ENCODE data around the gene PTPRS.

Gene PTPRS

DNA sequence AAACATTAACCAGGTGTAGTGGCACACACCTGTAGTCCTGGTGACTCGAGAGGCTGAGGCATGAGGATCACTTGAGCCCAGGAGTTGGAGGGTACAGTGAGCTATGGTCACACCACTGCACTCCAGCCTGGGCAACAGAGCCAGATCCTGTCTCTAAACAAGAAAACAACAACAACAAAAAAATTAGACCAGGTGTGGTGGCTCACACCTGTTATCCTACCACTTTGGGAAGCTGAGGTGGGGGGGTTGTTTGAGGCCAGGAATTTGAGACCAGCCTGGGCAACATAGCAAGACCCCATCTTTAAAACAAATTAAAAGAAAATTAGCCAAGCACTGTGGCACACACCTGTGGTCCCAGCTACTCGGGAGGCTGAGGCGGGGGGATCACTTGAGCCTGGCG is 20.8 kb upstream of the PTPRS start:
- no peak for DNase-seq (ENCODE audit: low read depth)
- H3K4me3 ChIP-seq (ENCODE audit: low read depth, low read length): no peak overlapping the region

DNA sequence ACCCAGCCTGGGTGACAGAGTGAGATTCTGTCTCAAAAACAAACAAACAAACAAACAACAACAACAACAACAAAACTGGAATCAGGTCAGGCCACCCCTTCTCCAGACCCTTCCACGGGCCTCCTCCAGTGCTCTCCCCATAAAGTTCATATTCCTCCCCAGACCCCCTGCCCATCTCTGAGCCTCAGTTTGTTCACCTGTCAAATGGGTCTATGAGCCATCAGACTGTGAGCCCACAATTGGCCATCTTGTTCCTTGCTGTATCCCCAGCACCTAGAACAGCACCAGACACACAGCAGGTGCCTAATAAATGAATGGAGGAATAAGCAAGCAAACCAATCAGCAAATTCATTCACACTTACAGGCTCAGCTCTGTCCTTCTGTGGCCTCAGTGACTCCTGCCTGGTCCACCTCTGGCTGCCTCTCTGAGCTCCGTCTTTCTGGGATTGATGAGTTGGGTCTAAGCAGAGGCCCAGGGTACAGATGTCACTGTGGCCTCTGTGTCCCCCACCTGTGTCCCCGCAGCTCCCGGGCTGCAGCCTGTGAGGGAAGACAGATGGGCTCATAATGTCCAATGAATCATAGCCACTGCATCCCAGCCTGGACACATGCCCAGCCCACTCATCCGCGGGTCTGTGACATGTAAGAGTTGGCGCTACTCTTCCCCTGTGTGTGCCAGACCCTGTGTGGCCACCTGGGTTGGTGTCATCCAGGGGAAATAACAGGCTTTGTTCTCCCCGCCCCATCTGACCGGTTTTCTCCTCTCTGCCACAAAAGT is 19.6 kb upstream of the PTPRS start:
- no peak for DNase-seq (ENCODE audit: low read depth)
- TF ChIP-seq, protein P1, sequence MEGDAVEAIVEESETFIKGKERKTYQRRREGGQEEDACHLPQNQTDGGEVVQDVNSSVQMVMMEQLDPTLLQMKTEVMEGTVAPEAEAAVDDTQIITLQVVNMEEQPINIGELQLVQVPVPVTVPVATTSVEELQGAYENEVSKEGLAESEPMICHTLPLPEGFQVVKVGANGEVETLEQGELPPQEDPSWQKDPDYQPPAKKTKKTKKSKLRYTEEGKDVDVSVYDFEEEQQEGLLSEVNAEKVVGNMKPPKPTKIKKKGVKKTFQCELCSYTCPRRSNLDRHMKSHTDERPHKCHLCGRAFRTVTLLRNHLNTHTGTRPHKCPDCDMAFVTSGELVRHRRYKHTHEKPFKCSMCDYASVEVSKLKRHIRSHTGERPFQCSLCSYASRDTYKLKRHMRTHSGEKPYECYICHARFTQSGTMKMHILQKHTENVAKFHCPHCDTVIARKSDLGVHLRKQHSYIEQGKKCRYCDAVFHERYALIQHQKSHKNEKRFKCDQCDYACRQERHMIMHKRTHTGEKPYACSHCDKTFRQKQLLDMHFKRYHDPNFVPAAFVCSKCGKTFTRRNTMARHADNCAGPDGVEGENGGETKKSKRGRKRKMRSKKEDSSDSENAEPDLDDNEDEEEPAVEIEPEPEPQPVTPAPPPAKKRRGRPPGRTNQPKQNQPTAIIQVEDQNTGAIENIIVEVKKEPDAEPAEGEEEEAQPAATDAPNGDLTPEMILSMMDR (conservative IDR thresholded peaks at IDR 0.05; ENCODE audit: low read depth, low read length): no peak
- H3K4me3 ChIP-seq (ENCODE audit: low read depth, low read length): no peak overlapping the region

More for the DNA sequence above, 20.8 kb upstream of the PTPRS start:
- TF ChIP-seq, protein P1 (conservative IDR thresholded peaks at IDR 0.05; ENCODE audit: low read depth, low read length): no peak

DNA sequence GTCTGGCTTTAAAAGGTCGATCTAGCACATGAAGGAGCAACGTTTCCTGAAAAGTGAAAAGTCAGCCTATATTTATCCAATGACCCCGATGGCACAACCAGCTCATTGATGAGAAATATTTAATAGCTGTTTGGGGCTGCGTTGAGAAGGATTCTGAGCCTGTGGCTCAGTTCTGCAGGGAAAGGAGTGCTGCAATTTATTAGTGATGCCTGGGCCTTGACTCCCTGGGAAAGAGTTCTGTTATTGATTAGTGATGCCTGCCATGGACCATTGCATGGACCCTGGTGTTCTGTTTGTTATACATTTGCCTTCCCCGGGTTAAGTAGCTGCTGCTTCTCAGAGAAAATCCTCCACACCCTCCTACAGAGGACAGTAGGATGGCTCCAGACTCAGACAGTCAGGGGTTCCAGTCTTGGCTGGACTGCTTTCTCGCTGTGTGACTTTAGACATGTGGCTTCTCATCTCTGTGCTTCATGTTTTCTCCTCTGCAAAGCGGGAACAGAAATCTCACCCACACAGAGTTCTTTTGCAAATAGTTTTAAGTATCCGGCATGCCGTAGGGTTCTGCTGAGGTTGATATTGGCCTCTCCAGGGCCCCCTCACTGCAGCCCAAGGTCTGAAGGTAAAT is 17.7 kb upstream of the PTPRS start:
- H3K4me3 ChIP-seq (ENCODE audit: low read depth, low read length): no peak overlapping the region
- TF ChIP-seq, protein P1 (conservative IDR thresholded peaks at IDR 0.05; ENCODE audit: low read depth, low read length): no peak
- peak; percentile 53 for DNase-seq (ENCODE audit: low read depth)

DNA sequence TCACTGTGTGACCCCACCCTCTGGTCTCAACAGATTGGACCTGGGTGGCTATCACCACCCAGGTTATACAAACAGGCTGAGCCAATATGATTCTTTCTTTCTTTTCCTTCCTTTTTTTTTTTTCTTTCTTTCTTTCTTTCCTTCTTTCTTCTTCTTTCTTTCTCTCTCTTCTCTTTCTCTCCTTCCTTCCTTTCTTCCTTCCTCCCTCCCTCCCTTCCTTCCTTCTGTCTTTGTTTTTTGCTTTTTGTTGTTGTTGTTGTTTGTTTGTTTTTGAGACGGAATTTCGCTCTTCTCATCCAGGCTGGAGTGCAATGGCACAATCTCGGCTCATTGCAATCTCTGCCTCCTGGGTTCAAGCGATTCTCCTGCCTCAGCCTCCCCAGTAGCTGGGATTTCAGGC is 17.0 kb upstream of the PTPRS start:
- H3K4me3 ChIP-seq (ENCODE audit: low read depth, low read length): no peak overlapping the region
- no peak for DNase-seq (ENCODE audit: low read depth)
- TF ChIP-seq, protein P1 (conservative IDR thresholded peaks at IDR 0.05; ENCODE audit: low read depth, low read length): no peak

DNA sequence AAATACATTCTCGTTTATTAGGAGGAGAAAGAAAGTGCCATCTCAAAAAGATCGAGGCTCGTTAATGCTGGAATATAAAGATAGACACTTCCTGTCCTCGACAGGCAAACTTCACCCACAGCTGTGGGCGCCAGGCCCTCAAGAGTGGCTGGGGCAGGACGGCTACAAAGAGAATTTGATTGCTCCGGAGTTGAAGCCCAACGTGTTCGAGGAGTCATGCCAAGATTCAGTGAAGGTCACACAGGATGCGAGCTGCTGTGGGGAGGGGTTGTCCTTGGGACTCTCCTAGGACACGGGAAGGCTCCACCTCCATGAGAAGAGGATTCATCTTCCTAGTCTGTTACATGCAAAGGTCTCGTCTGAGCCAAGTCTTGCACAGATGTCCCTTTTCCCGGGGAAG is 16.3 kb upstream of the PTPRS start:
- DNase-seq (ENCODE audit: low read depth): no peak
- TF ChIP-seq, protein P1 (conservative IDR thresholded peaks at IDR 0.05; ENCODE audit: low read depth, low read length): no peak
- H3K4me3 ChIP-seq (ENCODE audit: low read depth, low read length): no peak overlapping the region

DNA sequence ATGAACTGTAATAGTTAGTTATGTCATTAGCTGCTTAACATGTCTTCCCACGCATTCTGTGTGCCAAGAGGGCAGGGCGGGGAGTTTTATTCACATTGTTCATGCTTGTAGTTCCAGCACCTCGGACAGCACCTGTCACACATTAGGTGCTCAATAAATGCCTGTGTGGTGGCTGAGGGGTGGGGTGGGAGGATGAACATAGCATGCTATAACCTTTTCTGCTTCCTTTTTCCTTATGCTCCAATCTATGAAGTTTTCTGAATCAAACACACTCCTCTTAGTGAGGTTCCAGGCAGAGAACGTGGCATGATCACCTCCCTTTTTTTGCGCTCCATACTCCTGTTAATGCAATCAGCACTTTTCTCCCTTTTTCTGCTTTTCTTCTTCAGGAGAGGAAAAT is 15.8 kb upstream of the PTPRS start:
- no peak overlapping the region for H3K4me3 ChIP-seq (ENCODE audit: low read depth, low read length)
- TF ChIP-seq, protein P1 (conservative IDR thresholded peaks at IDR 0.05; ENCODE audit: low read depth, low read length): no peak
- no peak for DNase-seq (ENCODE audit: low read depth)

DNA sequence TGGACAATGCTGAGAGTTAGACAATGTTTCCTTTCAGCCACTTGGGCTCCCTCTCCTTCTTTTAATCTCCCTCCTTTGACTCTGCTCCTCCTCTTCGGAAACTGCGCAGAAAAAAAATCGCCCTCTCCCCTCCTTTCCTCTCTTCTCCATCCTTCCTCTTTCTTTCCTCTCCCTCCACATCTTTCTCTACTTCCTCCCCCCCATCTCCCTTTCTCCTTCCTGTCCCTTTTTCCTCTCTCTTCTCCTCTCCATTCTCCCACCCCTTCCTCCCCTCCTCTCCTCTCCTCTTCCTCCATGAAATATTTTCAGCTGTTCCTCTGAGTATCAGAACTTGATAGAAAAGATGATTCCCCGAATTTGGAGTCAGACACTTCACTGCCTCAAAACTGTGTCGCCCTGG is 15.1 kb upstream of the PTPRS start:
- DNase-seq (ENCODE audit: low read depth): no peak
- no peak overlapping the region for H3K4me3 ChIP-seq (ENCODE audit: low read depth, low read length)

More for the DNA sequence above, 15.1 kb upstream of the PTPRS start:
- TF ChIP-seq, protein P1 (conservative IDR thresholded peaks at IDR 0.05; ENCODE audit: low read depth, low read length): no peak
